ENCODE data around the gene CLEC9A.

CLEC9A gene

DNA sequence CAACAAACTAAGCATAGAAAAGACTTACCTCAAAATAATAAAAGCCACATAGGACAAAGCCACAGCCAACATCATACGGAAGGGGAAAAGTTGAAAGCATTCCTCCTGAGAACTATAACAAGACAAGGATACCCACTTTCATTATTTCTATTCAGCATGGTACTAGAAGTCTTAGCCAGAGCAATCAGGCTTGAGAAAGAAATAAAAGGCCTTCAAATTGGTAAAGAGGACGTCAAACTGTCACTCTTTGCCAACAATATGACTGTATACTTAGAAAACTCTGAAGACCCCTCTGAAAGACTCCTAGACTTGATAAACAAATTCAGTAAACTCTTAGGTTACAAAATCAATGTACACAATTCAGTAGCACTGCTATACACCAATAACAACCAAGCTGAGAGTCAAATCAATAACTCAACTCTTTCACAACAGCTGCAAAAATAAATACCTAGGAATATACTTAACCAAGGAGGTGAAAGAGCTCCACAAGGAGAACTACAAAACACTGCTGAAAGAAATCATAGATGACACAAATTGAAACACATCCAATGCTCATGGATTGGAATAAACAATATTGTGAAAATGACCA lies 79.9 kb downstream of the CLEC9A start:
- DNase-seq (ENCODE audit: low spot score), result no peak

DNA sequence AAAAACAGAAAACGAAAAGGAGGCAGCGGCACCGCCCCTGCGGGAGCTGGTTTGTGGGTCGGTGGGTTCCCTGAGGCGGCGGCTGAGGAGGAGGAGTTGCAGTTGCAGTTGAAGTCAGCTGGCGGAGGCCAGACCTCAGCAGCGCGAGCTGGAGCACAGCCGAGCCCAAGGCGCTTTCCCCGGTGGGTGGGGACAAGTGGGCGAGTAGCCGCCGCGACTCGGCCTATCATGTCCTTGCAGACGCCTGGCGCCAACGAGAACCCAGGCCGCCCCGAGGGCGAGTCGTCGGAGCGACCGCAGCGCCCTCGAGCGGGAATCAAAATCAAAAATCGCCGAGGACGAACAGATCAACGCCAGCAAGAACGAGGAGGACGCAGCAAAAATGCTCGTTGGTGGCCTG lies 81.0 kb downstream of the CLEC9A start:
- DNase-seq (ENCODE audit: low spot score), result no peak

DNA sequence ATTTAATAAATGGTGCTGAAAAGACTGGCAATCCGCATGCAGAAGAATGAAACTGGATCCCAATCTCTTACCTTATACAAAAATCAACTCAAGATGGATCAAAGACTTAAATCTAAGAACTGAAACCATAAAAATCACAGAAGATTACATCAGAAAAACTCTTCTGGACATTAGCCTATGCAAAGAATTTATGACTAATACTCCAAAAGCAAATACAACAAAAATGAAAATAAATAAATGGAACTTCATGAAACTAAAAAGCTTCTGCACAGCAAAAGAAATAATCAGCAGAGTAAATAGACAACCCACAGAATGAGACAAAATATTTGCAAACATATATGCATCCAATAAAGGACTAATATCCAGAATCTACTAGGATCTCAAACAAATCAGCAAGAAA lies 82.6 kb downstream of the CLEC9A start:
- no peak for DNase-seq (ENCODE audit: low spot score)

DNA sequence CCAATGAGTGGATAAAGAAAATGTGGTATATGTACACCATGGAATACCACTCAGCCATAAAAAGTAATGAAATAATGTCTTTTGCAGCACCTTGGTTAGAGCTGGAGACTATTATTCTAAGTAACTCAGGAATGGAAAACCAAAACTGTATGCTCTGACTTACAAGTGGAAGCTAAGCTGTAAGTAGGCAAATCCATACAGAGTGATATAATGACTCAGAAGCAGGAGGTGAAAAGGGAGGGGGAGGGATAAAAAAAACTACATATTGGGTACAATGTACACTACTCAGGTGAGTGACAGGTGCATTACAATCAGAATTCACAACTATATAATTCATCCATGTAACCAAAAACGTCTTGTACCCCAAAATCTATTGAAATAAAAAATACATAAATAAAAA lies 83.4 kb downstream of the CLEC9A start:
- no peak for DNase-seq (ENCODE audit: low spot score)

DNA sequence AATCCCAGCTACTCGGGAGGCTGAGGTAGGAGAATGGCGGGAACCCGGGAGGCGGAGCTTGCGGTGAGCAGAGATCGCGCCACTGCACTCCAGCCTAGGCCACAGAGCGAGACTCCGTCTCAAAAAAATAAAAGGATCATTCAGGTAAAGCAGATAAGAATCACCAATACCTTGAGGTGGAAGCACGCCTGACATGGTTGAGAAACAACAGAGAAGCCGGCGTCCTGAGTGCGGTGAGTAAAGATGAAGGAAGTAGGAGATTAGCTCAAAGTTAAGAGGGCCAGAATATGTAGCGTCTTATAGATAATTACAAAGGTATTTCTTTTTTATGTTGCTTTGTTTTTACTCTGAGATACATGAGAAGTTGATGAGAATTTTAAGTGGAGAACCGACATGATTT lies 84.8 kb downstream of the CLEC9A start:
- DNase-seq (ENCODE audit: low spot score), result no peak
